ENCODE data around the gene CTBP2.

CTBP2 gene

DNA sequence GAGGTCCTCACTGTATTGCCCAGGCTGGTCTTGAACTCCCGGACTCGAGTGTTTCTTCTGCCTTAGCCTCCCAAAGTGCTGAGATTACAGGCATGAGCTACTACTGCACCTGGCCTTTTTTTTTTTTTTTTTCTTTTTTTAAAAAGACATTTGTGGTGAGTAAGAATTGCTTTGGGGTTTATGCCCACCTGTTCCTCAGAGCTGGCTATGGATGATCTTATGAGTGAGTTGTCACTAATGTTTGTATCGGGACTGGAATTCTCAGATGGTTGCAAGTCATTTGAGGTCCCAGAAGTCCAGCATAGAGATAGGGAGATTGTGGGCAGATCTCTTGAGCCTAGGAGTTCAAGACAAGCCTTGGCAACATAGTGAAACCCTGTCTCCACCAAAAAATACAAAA is 183.2 kb downstream of the CTBP2 start:
- DNase-seq (ENCODE audit: low read depth in 2 of 2) = no peak

DNA sequence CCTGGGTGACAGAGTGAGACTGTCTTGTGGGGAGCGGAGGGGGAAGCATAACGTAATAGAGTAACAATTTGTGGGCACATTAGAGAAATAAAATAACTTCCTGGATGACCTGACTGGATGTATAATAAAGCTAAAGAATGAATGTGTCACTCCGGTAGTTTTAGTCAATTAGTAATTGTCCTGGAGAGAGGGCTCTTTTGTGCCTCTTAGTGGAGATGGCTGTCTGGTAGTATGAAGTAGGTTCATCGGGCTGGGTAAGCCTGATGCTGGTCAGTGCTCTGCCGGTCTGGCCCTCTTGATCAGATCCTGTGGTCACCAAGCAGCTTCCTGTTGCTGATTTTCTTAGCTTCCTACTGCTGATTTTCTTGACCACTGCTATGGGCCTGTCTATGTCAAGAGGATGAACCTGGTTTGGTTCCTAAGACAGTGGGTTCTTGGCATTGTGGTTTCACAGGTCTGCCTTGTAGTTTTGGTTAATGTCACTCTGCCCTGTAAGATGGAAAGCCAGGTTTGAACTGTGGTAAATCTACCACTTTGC is 184.3 kb downstream of the CTBP2 start:
- DNase-seq (ENCODE audit: low read depth in 2 of 2) = no peak

DNA sequence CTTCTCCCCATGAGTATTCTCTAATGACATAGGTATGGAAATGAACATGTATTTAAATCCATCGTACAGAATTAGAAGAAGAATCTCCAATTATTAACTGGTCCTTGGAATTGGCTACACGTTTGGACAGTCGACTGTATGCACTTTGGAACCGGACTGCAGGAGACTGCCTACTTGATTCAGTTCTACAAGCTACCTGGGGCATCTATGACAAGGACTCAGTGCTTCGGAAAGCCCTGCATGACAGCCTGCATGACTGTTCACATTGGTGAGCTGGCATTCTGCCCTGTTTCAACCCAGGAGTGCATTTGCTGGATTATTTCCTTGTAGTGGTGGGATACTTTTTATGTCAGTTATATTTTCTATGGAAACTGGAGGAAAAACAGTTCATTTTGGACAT is 186.2 kb downstream of the CTBP2 start:
- DNase-seq (ENCODE audit: low read depth in 2 of 2) = no peak

DNA sequence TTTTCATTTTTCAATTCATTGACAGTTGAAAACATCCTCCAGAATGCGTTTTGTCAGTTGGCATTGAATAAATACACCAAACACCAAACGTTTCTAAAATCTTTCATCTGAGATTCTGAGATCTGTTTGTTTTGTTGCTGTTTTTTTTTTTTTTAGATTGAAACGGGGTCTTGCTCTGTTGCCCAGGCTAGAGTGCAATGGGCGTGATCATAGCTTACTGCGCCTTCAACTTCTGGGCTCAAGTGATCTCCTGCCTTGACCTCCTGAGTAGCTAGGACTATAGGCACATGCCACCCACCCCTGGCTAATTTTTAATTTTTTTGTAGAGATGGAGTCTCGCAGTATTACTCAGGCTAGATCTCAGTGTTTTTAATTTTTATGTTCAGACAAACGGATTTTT is 187.7 kb downstream of the CTBP2 start:
- DNase-seq (ENCODE audit: low read depth in 2 of 2) = no peak

DNA sequence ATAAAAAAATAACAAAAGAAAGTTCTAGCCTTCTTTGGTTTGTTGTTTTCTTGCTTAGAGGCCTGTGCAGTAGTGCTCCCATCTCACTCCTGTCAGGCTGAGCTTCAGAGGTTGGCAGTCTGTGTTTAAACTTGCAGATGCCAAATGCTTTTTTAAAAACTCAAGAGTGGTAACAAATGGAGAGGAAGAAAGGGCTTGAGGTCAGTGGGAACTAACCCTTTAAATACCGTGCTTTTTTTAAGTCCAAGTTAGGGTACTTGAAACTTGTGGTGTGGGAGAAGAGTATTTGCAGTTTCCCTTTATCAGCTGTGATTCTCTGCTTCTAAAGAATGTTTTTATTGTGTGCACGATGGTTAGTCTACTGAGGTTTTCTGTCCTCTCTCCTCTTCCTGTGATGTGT is 189.1 kb downstream of the CTBP2 start:
- no peak for DNase-seq (ENCODE audit: low read depth in 2 of 2)

DNA sequence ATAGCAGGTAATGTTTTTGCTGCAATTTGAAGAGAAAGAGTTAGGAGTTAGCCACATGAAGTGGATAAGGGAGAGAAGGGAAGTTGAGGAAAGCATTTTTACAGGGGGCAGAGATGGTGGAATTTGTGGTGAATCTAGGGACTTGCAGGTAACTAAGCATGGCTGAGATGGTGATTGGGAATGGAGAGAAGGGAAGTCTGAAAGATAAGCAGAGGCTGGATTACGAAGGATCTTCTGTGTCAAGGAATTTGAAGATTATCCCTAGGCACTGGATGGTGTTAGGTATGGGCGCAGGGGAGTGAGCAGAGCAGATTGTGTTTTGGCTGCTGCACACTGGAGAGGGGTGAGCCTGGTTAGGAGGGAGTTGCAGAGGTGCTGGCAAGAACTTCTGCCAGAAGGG is 193.1 kb downstream of the CTBP2 start:
- no peak for DNase-seq (ENCODE audit: low read depth in 2 of 2)

DNA sequence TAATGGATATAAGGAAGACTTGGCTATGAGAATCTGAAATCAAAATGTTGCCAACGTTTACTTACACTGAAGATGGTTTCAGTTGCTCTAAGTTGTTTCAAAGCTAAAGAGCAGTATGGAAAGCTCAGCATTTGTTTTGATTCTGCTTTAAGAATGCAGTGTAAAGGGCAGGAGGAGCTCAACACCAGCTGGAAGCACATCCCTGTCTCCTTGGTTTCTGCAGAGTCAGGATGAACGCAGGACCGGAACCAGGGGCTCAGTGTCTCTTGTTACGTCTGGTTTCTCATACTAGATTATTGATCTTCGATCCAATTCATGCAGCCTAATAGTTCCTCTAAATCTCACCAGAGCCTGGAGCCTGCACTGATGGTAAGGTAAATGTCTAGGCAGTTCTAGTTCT is 194.4 kb downstream of the CTBP2 start:
- DNase-seq (ENCODE audit: low read depth in 2 of 2) = no peak

DNA sequence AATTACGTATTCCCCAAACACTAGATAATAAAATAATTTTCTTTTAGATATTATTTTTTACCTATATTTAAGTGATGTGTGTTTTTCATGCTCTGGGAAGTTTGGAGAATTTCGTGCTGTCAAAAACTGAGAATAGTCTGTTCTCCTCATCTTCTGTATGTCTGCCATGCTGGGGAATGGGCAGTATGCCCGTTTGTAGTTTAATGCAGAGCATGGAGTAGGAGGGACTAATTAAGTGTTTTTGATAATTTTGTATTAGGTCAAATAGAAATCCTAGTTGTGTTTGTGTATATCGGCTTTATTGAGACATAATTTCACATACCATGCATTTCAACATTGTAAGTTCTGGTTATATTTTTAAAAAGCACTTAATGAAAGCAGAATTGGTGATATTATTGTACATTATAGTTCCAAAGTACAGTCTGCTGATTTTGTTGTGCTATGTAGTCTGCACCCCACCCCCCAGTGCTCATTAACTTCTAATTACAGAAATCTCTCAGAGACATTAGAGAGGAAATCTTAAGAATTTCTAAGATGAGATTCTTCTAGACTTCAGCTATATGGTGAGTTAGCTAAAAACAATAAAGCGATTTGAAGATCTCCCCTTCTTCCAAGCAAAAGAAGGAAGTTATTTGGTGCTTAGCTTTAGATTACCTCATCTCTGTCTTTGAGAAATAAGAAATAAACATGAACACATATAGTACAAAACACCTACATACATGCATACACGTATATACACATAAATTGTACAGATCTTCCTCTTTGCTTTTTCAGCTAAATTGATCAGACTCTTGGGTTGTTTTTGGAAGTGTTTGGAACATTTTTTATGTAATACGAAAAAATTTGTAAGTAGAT is 196.3 kb downstream of the CTBP2 start:
- DNase-seq (ENCODE audit: low read depth in 2 of 2) = no peak

DNA sequence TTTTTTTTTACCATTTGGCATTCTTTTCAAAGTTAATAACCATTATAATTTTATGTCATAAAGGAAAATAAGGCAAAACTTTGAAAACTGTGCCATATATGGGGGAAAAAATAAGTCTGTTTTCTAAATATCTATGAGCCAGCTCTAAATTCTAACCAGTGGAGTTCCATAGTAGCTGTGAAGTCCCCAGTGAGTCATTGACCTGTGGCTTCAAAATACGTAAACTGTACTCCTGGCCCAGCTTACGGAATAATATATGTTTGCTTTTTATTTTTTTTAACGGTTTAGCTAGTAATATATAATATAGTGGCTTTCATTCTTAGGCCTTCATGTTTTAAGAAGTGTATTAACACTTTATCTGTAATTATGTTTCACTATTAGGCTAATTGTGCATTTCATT is 197.9 kb downstream of the CTBP2 start:
- no peak for DNase-seq (ENCODE audit: low read depth in 2 of 2)

DNA sequence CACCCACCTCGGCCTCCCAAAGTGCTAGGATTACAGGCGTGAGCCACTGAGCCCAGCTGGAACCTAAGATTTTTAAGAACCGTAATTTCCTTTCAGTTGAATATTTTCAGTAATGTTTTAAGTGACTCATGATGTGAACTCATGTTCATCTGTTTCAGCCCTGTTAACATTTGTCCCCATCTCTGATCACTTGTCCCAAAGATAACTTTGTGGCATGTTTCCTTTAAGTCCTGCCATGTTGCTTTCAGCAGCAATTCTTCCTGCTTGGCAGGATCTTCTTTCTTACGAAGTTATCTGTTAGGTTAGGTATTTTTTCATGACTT is 199.2 kb downstream of the CTBP2 start:
- DNase-seq (ENCODE audit: low read depth in 2 of 2) = no peak

DNA sequence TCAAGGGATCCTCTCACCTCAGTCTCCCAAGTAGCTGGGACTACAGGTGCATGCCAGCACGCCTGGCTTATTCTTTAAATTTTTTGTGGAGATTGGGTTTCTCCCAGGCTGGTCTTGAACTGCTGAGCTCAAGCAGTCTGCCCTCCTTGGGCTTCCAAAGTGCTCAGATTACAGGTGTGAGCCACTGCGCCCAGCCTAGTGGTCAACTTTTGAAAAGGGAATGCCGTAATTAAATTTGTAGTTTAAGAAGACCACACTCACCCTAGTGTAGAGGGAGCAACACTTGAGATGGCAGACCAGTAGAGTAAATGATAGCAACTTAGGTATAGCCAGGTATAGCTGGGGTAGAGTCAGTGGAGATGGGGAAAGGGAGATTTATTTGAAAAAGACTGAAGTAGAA is 200.8 kb downstream of the CTBP2 start:
- no peak for DNase-seq (ENCODE audit: low read depth in 2 of 2)

DNA sequence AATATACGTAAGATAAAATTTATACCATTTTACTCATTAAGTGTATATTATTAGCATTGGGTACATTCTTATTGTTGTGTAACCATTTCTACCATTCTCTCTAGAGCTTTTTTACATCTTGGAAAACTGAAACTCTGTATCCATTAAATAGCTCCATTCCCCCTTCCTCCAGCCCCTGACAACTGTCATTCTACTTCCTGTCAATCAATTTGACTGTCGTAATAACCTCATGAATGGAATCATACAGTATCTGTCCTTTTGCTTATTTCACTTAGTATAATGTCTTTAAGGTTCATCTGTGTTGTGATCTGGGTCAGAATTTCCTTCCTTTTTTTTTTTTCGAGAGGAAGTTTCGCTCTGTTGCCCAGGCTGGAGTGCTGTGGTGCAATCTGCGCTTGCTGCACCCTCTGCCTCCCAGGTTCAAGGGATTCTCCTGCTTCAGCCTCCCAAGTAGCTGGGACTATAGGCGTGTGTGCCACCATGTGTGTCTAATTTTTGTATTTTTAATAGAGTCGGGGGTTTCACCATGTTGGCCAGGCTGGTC is 202.9 kb downstream of the CTBP2 start:
- DNase-seq (ENCODE audit: low read depth in 2 of 2) = no peak

DNA sequence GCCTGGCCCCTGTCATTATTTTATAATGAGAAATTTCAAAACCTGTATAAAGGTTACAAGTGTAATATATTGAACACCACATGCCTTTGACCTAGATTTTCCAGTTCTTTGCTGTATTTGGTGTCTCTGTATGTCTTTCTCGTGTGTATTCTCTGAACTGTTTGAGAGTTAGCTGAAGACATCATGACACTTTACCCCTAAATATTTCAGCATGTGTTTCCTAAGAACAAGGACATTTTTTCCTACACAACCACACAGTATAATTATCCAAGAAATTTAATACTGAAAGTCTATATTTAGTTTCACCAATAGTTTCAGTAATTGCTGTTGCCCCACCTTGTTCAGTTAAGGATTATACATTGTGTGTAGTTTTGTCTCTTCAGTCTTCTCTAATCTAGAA is 203.6 kb downstream of the CTBP2 start:
- DNase-seq (ENCODE audit: low read depth in 2 of 2) = no peak

DNA sequence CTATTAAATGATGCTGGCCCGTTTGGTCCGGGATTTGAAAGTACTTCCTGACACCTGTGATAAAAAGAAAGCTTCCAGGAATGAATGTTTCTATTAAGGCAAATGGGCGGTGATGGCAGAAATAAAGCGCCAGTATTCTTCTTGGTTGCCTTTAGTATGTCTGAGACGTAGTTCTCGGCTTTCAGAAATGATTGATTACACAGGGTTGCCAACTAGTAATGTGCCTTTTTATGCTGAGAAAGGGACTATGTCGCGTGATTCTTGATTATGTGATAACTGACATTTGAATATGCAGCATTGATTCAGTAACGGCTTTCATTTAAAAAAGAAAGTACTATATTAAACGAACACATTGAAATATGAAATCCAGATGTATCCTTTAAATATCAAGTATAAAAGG is 204.5 kb downstream of the CTBP2 start:
- no peak for DNase-seq (ENCODE audit: low read depth in 2 of 2)

DNA sequence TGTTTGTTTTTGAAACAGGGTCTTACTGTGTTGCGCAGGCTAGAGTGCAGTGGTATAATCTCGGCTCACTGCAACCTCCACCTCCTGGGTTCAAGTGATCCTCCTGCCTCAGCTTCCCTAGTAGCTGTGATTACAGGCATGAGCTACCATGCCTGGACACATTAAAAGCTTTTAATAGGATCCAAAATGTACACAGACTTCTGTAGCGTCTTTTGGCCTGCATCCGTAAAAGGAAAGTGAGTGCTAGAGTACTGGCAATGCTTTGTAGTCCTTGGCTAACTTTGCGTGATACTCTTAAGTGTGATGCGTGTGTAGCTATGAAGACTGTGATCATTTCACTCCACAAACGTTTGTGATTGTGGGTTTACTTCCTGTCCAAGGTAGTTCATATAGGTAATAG is 205.1 kb downstream of the CTBP2 start:
- DNase-seq (ENCODE audit: low read depth in 2 of 2) = no peak

DNA sequence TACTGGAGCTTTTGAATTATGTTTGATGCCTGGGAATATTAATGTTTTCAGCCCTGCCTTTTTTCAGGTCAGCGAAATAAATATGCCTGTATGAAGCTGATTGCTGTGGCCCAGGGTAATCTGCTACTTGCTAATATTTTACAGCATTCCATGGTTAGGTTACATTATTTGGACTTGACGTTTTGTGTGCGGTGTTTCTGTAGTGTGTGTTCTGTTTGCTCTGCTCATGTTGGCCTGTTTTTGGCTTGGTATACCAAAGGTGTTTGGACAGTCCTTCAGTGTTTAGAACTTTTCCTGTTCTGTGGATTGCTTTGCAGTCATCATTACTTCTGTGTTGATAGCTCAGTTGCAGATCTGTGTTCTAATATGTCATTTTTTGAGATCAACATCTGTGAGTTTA is 206.9 kb downstream of the CTBP2 start:
- no peak for DNase-seq (ENCODE audit: low read depth in 2 of 2)

DNA sequence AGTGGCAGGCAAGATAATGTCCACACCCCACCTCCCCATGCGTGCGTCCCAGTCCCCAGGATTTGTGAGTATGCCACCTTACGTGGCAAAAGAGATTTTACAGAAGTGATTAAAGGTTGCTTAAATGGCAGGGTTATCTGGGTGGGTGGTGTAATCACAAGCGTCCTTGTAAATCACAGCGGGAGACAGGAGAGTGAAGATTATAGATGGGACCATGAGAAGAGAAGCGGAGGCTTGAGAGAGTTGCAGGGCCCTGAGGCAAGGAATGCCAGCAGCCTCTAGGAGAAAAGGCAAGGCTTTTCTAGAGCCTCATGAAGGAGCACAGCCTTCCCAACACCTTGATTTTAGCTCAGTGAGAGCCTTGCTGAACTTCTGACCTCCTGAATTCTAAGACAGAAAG is 208.2 kb downstream of the CTBP2 start:
- DNase-seq (ENCODE audit: low read depth in 2 of 2) = no peak

DNA sequence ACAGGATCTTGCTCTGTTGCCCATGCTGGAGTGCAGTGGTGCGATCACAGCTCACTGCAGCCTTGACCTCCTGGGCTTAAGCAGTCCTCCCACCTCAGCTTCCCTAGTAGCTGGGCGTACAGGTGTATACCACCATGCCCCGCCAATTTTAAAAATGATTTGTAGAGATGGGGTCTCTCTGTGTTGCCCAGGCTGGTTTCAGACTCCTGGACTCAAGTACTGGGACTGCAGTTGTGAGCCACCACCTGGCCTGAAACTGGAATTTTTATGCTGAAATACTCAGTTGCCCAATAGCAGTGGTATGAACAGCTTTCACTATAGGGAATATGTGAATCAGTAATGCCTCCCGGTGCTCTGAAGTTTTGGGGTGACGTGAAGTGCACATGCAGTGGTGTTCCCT is 210.8 kb downstream of the CTBP2 start:
- no peak for DNase-seq (ENCODE audit: low read depth in 2 of 2)

DNA sequence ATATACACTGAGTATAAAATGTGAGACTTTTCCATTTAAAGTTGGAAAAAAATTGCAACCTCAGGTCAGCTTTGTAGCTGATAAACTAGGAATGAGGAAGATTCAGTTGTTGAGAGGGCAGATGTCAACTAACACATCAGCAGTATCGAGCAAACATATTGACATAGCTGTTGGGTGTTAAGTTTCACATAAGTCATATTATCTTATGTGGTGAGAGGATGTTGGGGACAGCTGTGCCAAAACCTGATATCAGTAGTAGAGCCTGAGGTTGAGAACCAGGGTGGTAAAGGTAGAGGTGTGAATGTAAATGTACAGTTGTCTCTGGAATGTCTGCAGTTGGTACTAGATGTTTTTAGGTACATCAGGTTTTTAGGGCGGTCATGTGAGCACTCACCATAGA is 213.4 kb downstream of the CTBP2 start:
- no peak for DNase-seq (ENCODE audit: low read depth in 2 of 2)

DNA sequence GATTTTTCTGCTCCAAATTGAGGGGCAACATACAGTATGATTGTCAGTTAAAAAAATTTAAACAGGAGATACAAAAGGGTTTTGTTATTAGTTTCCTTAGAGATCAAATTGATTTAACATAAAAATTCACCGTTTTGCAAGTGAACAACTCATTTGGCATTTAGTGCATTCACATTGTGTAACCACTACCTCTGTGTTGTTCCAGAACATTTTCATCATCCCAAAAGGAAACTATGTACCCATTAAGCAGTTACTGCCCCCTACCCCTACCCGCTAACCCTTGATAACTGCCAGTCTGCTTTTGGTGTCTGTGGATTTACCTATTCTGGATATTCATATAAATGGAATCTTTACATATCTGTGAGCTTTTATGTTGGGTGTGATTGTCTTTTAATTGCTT is 215.4 kb downstream of the CTBP2 start:
- DNase-seq (ENCODE audit: low read depth in 2 of 2) = no peak

DNA sequence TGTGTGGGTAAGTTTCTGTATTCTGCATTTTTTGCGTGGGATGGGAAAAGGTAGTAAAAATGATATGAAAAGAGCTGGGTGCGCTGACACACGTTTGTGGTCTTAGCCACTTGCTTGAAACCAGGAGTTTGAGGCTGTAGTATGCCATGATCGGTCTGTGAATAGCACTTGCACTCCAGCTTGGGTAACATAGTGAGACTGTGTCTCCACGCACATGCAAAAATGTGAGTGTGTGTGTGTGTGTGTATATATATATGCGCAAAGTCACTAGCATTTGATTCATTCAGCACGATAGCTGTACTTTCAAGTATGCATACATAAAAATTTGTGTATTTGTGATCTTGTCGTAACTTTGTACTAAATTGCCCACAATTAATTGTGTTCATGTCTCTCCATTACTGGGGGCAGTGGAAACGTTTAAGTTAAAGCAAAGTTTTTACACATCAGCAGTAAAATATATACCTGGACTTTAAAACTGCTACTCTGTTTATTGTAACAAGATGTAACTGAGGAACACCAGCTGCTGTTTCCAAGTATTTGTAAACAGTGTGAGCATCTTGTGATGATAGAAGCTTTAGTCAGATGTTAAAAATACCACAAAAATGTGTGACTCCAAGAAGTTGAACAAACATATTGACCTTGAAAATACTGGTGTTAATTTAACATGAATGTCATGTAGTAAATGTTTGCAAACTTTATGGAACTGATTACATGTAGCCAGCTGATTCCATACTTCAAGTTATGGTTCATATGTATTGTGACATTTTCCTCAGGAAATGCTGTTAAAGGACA is 216.9 kb downstream of the CTBP2 start:
- no peak for DNase-seq (ENCODE audit: low read depth in 2 of 2)

DNA sequence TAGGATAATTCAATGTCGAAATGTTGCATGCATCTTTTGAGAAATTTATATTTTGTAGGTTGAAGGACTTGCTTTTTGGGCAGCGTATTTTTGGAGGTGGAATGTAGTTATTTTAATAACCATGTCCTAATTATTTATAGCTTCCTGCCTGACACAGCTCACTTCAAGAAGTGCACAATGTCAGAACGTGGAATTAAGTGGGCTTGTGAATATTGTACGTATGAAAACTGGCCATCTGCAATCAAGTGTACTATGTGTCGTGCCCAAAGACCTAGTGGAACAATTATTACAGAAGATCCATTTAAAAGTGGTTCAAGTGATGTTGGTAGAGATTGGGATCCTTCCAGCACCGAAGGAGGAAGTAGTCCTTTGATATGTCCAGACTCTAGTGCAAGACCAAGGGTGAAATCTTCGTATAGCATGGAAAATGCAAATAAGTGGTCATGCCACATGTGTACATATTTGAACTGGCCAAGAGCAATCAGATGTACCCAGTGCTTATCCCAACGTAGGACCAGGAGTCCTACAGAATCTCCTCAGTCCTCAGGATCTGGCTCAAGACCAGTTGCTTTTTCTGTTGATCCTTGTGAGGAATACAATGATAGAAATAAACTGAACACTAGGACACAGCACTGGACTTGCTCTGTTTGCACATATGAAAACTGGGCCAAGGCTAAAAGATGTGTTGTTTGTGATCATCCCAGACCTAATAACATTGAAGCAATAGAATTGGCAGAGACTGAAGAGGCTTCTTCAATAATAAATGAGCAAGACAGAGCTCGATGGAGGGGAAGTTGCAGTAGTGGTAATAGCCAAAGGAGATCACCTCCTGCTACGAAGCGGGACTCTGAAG is 217.8 kb downstream of the CTBP2 start:
- DNase-seq (ENCODE audit: low read depth in 2 of 2) = no peak

All from stimulated activated CD4-positive, alpha-beta T cell treated with anti-CD3 and anti-CD28 coated beads, Interleukin-15, amount 100 ng/mL, for 48 hours (primary cell).